Upper lobe of right lung (tissue), 1 donor: ENCODE measurements around the gene PRKCB. TPM values are rescaled to one million over a fixed set of nuclear protein-coding genes. Genes with fewer than 3 reads are reported as not detected.
A peak's percentile ranks its signal among the peaks of the same experiment; 100 is the strongest.

Experiments used
- ATAC-seq: fragments of 200-7000 bp; cut with Tn5 transposase; one replicate; pipeline ENCODE4 v1.9.1; 2020; ENCODE audit warnings: mild to moderate bottlenecking, moderate library complexity
- DNase-seq: peaks from one replicate; pipeline ENCODE4 v3.0.0-alpha.2; 2020
- H3K27ac ChIP-seq: fragments of 200-600 bp; one replicate; pipeline ENCODE4 v1.8.0; 2022
- H3K27me3 ChIP-seq: fragments of 200-600 bp; one replicate; pipeline ENCODE4 v1.8.0; 2022; ENCODE audit warnings: mild to moderate bottlenecking
- H3K36me3 ChIP-seq: fragments of 200-600 bp; one replicate; pipeline ENCODE4 v1.8.0; 2022
- H3K4me1 ChIP-seq: fragments of 200-600 bp; one replicate; pipeline ENCODE4 v1.8.0; 2022
- H3K4me3 ChIP-seq: fragments of 200-600 bp; one replicate; pipeline ENCODE4 v1.8.0; 2022; ENCODE audit warnings: mild to moderate bottlenecking
- H3K9me3 ChIP-seq: fragments of 200-600 bp; one replicate; pipeline ENCODE4 v1.8.0; 2022
- intact Hi-C: fragments of 100-400 bp; cut with DNase I; formaldehyde crosslinking; loops from one replicate; pipeline ENCODE4 v1.11.0; 2022
- total RNA-seq: library from RNA; stranded (reverse); fragmentation: NEBNext Ultra II Directional; extraction: Animal tissue kit (Norgen Biotek cat#: 25700); gene quantifications from one replicate; pipeline ENCODE4 v1.2.1, GENCODE V29; 2021
- TF ChIP-seq, protein P1 (sequence below): fragments of 200-600 bp; IDR thresholded peaks from one replicate; pipeline ENCODE4 v1.8.0; 2022; ENCODE audit warnings: antibody characterized with exemption
- donor health status: DM: no; HTN: yes; CAD: no; lungs with severe emphysema.

PRKCB gene
- total RNA-seq, 1 donor from 2014 or later: 25.2 TPM

GRCh38 chr16:24191876-24192402 is 356.2 kb downstream of the PRKCB start:
- ATAC-seq (no peak), DNase-seq (no peak)
- no peaks in the 10 kb centered on the region for H3K27me3 ChIP-seq
- TF ChIP-seq, protein P1, sequence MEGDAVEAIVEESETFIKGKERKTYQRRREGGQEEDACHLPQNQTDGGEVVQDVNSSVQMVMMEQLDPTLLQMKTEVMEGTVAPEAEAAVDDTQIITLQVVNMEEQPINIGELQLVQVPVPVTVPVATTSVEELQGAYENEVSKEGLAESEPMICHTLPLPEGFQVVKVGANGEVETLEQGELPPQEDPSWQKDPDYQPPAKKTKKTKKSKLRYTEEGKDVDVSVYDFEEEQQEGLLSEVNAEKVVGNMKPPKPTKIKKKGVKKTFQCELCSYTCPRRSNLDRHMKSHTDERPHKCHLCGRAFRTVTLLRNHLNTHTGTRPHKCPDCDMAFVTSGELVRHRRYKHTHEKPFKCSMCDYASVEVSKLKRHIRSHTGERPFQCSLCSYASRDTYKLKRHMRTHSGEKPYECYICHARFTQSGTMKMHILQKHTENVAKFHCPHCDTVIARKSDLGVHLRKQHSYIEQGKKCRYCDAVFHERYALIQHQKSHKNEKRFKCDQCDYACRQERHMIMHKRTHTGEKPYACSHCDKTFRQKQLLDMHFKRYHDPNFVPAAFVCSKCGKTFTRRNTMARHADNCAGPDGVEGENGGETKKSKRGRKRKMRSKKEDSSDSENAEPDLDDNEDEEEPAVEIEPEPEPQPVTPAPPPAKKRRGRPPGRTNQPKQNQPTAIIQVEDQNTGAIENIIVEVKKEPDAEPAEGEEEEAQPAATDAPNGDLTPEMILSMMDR: no peak
- no peak overlapping the region for H3K4me3 ChIP-seq
- H3K9me3 ChIP-seq: no peaks in the 10 kb centered on the region
- H3K36me3 ChIP-seq: no peaks in the 10 kb centered on the region
- H3K4me1 ChIP-seq: no peaks in the 10 kb centered on the region
- H3K27ac ChIP-seq: no peak overlapping the region
- intact Hi-C loops: no loop called here

DNA sequence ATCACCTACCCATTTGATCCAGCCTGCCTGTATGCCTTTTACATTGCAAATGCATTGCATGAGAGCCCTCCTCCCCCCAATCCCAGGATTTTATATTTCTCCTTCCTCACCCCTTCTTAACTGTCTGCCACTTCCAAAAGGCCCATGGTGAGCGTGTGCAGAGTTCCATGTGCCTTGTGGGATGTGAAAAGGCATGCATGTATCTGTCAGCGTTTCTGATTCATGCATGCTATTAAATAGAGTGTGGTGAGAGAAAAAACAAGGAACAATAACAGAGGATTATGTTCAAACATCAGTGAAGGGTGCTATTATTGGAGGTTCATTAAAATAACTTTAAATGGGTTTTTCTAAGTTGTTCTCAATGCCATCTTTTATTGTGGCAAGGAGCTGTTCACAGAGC is 359.4 kb downstream of the PRKCB start:
- intact Hi-C loops: no loop called here
- TF ChIP-seq, protein P1: no peak
- Histone ChIP-seq H3K27ac (no peak overlapping the region), H3K36me3 (no peaks in the 10 kb centered on the region), H3K27me3 (no peaks in the 10 kb centered on the region), H3K9me3 (no peaks in the 10 kb centered on the region), H3K4me3 (no peak overlapping the region), H3K4me1 (no peaks in the 10 kb centered on the region)
- DNase-seq: no peak
- ATAC-seq: no peak

- Histone ChIP-seq H3K36me3 (no peaks in the 10 kb centered on the region), H3K4me3 (no peak overlapping the region), H3K27me3 (no peaks in the 10 kb centered on the region), H3K9me3 (no peaks in the 10 kb centered on the region), H3K27ac (no peak overlapping the region), H3K4me1 (no peaks in the 10 kb centered on the region)
- TF ChIP-seq, protein P1: no peak
- ATAC-seq: peak; percentile 70
- intact Hi-C loops: no loop called here
- DNase-seq: no peak
These were observed 363.2 kb downstream of the PRKCB start for GRCh38 chr16:24198807-24199533.

DNA sequence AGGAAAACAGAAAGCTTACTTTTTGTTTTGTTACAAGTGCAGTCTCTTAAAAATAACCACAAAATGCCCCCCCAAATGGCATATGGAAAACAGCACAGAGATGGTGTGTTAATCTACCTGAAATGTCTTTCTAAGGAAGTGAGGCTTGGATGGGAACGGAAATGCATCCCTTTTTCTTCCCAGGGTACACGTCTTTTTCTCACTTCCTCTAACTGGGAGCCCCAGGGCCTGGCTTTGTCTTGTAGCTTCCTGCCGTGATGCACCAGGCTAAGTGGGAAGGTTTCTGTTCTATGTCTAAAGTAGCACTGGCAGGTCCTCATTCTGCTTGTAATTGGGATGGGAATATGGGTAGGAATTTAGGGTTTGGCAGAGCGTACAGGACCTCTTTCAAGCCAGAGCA is 367.9 kb downstream of the PRKCB start:
- ATAC-seq: no peak
- TF ChIP-seq, protein P1: no peak
- H3K9me3 ChIP-seq: no peaks in the 10 kb centered on the region
- H3K36me3 ChIP-seq: no peaks in the 10 kb centered on the region
- H3K4me3 ChIP-seq: no peak overlapping the region
- H3K4me1 ChIP-seq: no peaks in the 10 kb centered on the region
- DNase-seq: no peak
- no peaks in the 10 kb centered on the region for H3K27me3 ChIP-seq
- no peak overlapping the region for H3K27ac ChIP-seq
- intact Hi-C loops: no loop called here

DNA sequence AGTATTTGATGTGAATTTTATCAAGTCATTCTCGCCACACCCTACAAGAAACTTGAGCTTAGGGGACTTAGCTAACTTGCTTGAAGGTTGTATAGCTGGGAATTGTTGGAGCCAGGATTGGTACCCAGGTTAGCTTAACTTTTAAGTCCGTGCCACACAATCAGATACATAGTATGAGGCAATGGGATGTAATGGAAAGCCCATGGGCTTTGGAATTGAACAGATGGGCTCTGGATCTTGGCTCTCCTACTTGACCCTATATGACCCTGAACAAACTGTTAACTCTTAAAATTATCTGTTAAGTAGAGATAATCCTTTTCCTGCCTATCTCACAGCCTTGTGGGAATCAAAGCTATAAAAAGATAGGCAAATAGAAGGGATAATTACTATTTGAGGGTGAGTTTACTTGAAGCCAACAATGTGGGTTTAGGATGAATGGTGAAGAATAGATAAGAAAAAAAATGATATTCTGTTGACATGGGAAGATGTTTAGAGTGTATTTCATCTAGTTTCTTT is 368.4 kb downstream of the PRKCB start:
- Histone ChIP-seq H3K27me3 (no peaks in the 10 kb centered on the region), H3K4me3 (no peak overlapping the region), H3K4me1 (no peaks in the 10 kb centered on the region), H3K9me3 (no peaks in the 10 kb centered on the region), H3K27ac (no peak overlapping the region), H3K36me3 (no peaks in the 10 kb centered on the region)
- intact Hi-C loops: no loop called here
- no peak for ATAC-seq
- TF ChIP-seq, protein P1: no peak
- no peak for DNase-seq
